ENCODE measurements around the gene EEIG2. TPM values are rescaled to one million over a fixed set of nuclear protein-coding genes. Genes with fewer than 3 reads are reported as not detected.
"Not testable (repeated sequence)": the region's sequence is repeated elsewhere in the genome, so short reads cannot be mapped to it uniquely, and the experiment has no call there.

The EEIG2 gene
- 16.7 and 18.5 TPM in 2 replicates for total RNA-seq

GRCh38 chr1:108559215-108560186 is at the start of gene EEIG2:
EEIG2 (plus strand) TSS chr1:108560100; CDS start chr1:108560429, 329 bp downstream.
- Mint-ChIP-seq H3K4me3 (peak within 1 kb of the TSS; percentile 92), H3K9me3 (no peaks in the 10 kb centered on the region), H3K4me1 (ENCODE audit: low read depth) (peaks cover 31% of the 10 kb centered on the region), H3K27me3 (ENCODE audit: insufficient read depth) (peaks cover 4% of the 10 kb centered on the region), H3K27ac (peak within 1 kb of the TSS; percentile 83), H3K36me3 (ENCODE audit: low read depth) (no peaks in the 10 kb centered on the region)
- peak; percentile 85 for DNase-seq (ENCODE audit: low spot score)
- intact Hi-C loops (cut with micrococcal nuclease) = loop anchor here (1.0 to 10.0 kb wide), 5 partner anchors 55 to 777 kb away; partner anchors contain the start of gene STXBP3

- no peak overlapping the region for H3K27ac Mint-ChIP-seq
- peaks cover 2% of the 10 kb centered on the region for H3K36me3 Mint-ChIP-seq (ENCODE audit: low read depth)
- intact Hi-C loops (cut with micrococcal nuclease) = loop anchor here (1.0 to 5.0 kb wide), 8 partner anchors 7 to 386 kb away; partner anchors contain the start of genes PRPF38B and STXBP3
- no peak overlapping the region for H3K4me3 Mint-ChIP-seq
- H3K9me3 Mint-ChIP-seq = peaks cover 16% of the 10 kb centered on the region
- no peak for DNase-seq (ENCODE audit: low spot score)
- no peaks in the 10 kb centered on the region for H3K4me1 Mint-ChIP-seq (ENCODE audit: low read depth)
- peaks cover 40% of the 10 kb centered on the region for H3K27me3 Mint-ChIP-seq (ENCODE audit: insufficient read depth)
These were observed 48.1 kb upstream of the EEIG2 start for GRCh38 chr1:108511764-108512163.

- Mint-ChIP-seq H3K27ac (no peak overlapping the region), H3K4me1 (ENCODE audit: low read depth) (no peaks in the 10 kb centered on the region), H3K36me3 (ENCODE audit: low read depth) (peaks cover 2% of the 10 kb centered on the region), H3K27me3 (ENCODE audit: insufficient read depth) (peaks cover 46% of the 10 kb centered on the region), H3K9me3 (peaks cover 16% of the 10 kb centered on the region), H3K4me3 (no peak overlapping the region)
- DNase-seq (ENCODE audit: low spot score) = no peak
- intact Hi-C loops (cut with micrococcal nuclease) = loop anchor here (1.0 to 5.0 kb wide), 8 partner anchors 8 to 385 kb away; partner anchors contain the start of genes PRPF38B and STXBP3
These were observed 47.5 kb upstream of the EEIG2 start for GRCh38 chr1:108512239-108513043.

GRCh38 chr1:108513044-108513415 is 46.9 kb upstream of the EEIG2 start:
- Mint-ChIP-seq H3K4me3 (no peak overlapping the region), H3K4me1 (ENCODE audit: low read depth) (no peaks in the 10 kb centered on the region), H3K9me3 (peaks cover 16% of the 10 kb centered on the region), H3K27me3 (ENCODE audit: insufficient read depth) (peaks cover 45% of the 10 kb centered on the region), H3K36me3 (ENCODE audit: low read depth) (peaks cover 2% of the 10 kb centered on the region), H3K27ac (no peak overlapping the region)
- no peak for DNase-seq (ENCODE audit: low spot score)
- intact Hi-C loops (cut with micrococcal nuclease) = loop anchor here (2.0 to 5.0 kb wide), 5 partner anchors 58 to 384 kb away; partner anchors contain the start of genes PRPF38B and STXBP3

- DNase-seq (ENCODE audit: low spot score); H3K36me3 Mint-ChIP-seq (ENCODE audit: low read depth); H3K4me1 Mint-ChIP-seq (ENCODE audit: low read depth); H3K27ac Mint-ChIP-seq; H3K4me3 Mint-ChIP-seq: not testable (repeated sequence)
- Mint-ChIP-seq H3K27me3 (ENCODE audit: insufficient read depth) (peaks cover 47% of the 10 kb centered on the region), H3K9me3 (peaks cover 15% of the 10 kb centered on the region)
- intact Hi-C loops (cut with micrococcal nuclease) = loop anchor here (2.0 to 5.0 kb wide), 5 partner anchors 57 to 383 kb away; partner anchors contain the start of genes PRPF38B and STXBP3
These were observed 46.0 kb upstream of the EEIG2 start for GRCh38 chr1:108513914-108514313.

- H3K36me3 Mint-ChIP-seq (ENCODE audit: low read depth); H3K27ac Mint-ChIP-seq; intact Hi-C loops (cut with micrococcal nuclease); DNase-seq (ENCODE audit: low spot score); H3K4me3 Mint-ChIP-seq; H3K4me1 Mint-ChIP-seq (ENCODE audit: low read depth); H3K9me3 Mint-ChIP-seq: not testable (repeated sequence)
- peaks cover 48% of the 10 kb centered on the region for H3K27me3 Mint-ChIP-seq (ENCODE audit: insufficient read depth)
These were observed 42.5 kb upstream of the EEIG2 start for GRCh38 chr1:108517301-108517897.

GRCh38 chr1:108521990-108522393 is 37.9 kb upstream of the EEIG2 start:
- Mint-ChIP-seq H3K27ac (no peak overlapping the region), H3K4me1 (ENCODE audit: low read depth) (no peaks in the 10 kb centered on the region), H3K4me3 (no peak overlapping the region), H3K9me3 (peaks cover 24% of the 10 kb centered on the region), H3K27me3 (ENCODE audit: insufficient read depth) (peaks cover 34% of the 10 kb centered on the region), H3K36me3 (ENCODE audit: low read depth) (no peaks in the 10 kb centered on the region)
- DNase-seq (ENCODE audit: low spot score) = no peak
- intact Hi-C loops (cut with micrococcal nuclease) = no loop called here

- intact Hi-C loops (cut with micrococcal nuclease) = no loop called here
- peaks cover 26% of the 10 kb centered on the region for H3K27me3 Mint-ChIP-seq (ENCODE audit: insufficient read depth)
These were observed 36.1 kb upstream of the EEIG2 start for GRCh38 chr1:108523829-108524228.

GRCh38 chr1:108524676-108525075 is 35.2 kb upstream of the EEIG2 start:
- intact Hi-C loops (cut with micrococcal nuclease) = no loop called here
- peaks cover 20% of the 10 kb centered on the region for H3K27me3 Mint-ChIP-seq (ENCODE audit: insufficient read depth)
- H3K9me3 Mint-ChIP-seq = peaks cover 24% of the 10 kb centered on the region
- H3K4me1 Mint-ChIP-seq (ENCODE audit: low read depth) = no peaks in the 10 kb centered on the region
- no peaks in the 10 kb centered on the region for H3K36me3 Mint-ChIP-seq (ENCODE audit: low read depth)
- no peak overlapping the region for H3K27ac Mint-ChIP-seq
- no peak overlapping the region for H3K4me3 Mint-ChIP-seq
- no peak for DNase-seq (ENCODE audit: low spot score)

More at GRCh38 chr1:108523829-108524228, 36.1 kb upstream of the EEIG2 start:
- H3K27ac Mint-ChIP-seq = no peak overlapping the region
- peaks cover 24% of the 10 kb centered on the region for H3K9me3 Mint-ChIP-seq
- no peak overlapping the region for H3K4me3 Mint-ChIP-seq
- no peak for DNase-seq (ENCODE audit: low spot score)
- no peaks in the 10 kb centered on the region for H3K4me1 Mint-ChIP-seq (ENCODE audit: low read depth)
- H3K36me3 Mint-ChIP-seq (ENCODE audit: low read depth) = no peaks in the 10 kb centered on the region

- H3K27me3 Mint-ChIP-seq (ENCODE audit: insufficient read depth) = peaks cover 15% of the 10 kb centered on the region
- no peaks in the 10 kb centered on the region for H3K4me1 Mint-ChIP-seq (ENCODE audit: low read depth)
- H3K27ac Mint-ChIP-seq = no peak overlapping the region
- peaks cover 24% of the 10 kb centered on the region for H3K9me3 Mint-ChIP-seq
- no peak for DNase-seq (ENCODE audit: low spot score)
- no peak overlapping the region for H3K4me3 Mint-ChIP-seq
- no peaks in the 10 kb centered on the region for H3K36me3 Mint-ChIP-seq (ENCODE audit: low read depth)
- intact Hi-C loops (cut with micrococcal nuclease) = loop anchor here (1.0 kb wide), 1 partner anchor 39 kb away; no protein-coding TSS in a partner anchor
These were observed 32.8 kb upstream of the EEIG2 start for GRCh38 chr1:108527135-108527534.

GRCh38 chr1:108527837-108528236 is 32.1 kb upstream of the EEIG2 start:
- DNase-seq (ENCODE audit: low spot score) = no peak
- Mint-ChIP-seq H3K9me3 (peaks cover 24% of the 10 kb centered on the region), H3K4me1 (ENCODE audit: low read depth) (no peaks in the 10 kb centered on the region), H3K27me3 (ENCODE audit: insufficient read depth) (peaks cover 15% of the 10 kb centered on the region), H3K27ac (no peak overlapping the region), H3K36me3 (ENCODE audit: low read depth) (no peaks in the 10 kb centered on the region), H3K4me3 (no peak overlapping the region)
- intact Hi-C loops (cut with micrococcal nuclease) = loop anchor here (1.0 kb wide), 1 partner anchor 38 kb away; no protein-coding TSS in a partner anchor

GRCh38 chr1:108531444-108531843 is 28.5 kb upstream of the EEIG2 start:
- Mint-ChIP-seq H3K27ac (no peak overlapping the region), H3K4me3 (no peak overlapping the region), H3K36me3 (ENCODE audit: low read depth) (no peaks in the 10 kb centered on the region), H3K9me3 (peaks cover under 1% of the 10 kb centered on the region), H3K27me3 (ENCODE audit: insufficient read depth) (peaks cover 11% of the 10 kb centered on the region), H3K4me1 (ENCODE audit: low read depth) (no peaks in the 10 kb centered on the region)
- DNase-seq (ENCODE audit: low spot score) = no peak
- intact Hi-C loops (cut with micrococcal nuclease) = no loop called here
